Renal cortical epithelial cell (primary cell): ENCODE measurements around the gene SERPINB13. TPM values are rescaled to one million over a fixed set of nuclear protein-coding genes. Genes with fewer than 3 reads are reported as not detected.

ENCODE experiments used
- DNase-seq: peaks from one replicate; pipeline ENCODE4 v3.0.0-alpha.2; 2011; ENCODE audit warnings: low read depth
- total RNA-seq: library from RNA; depleted of rRNA; stranded (reverse); fragments of >200 nt; gene quantifications from 2 replicates; pipeline ENCODE4 v1.2.3, GENCODE V29; 2014

Gene SERPINB13, protein sequence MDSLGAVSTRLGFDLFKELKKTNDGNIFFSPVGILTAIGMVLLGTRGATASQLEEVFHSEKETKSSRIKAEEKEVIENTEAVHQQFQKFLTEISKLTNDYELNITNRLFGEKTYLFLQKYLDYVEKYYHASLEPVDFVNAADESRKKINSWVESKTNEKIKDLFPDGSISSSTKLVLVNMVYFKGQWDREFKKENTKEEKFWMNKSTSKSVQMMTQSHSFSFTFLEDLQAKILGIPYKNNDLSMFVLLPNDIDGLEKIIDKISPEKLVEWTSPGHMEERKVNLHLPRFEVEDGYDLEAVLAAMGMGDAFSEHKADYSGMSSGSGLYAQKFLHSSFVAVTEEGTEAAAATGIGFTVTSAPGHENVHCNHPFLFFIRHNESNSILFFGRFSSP
- total RNA-seq: not detected in 2 replicates

GRCh38 chr18:63586966-63587365 is at the start of gene SERPINB13:
SERPINB13 (plus strand) TSS chr18:63587343; CDS start chr18:63588668, 1,325 bp downstream.
- no peak for DNase-seq

DNA sequence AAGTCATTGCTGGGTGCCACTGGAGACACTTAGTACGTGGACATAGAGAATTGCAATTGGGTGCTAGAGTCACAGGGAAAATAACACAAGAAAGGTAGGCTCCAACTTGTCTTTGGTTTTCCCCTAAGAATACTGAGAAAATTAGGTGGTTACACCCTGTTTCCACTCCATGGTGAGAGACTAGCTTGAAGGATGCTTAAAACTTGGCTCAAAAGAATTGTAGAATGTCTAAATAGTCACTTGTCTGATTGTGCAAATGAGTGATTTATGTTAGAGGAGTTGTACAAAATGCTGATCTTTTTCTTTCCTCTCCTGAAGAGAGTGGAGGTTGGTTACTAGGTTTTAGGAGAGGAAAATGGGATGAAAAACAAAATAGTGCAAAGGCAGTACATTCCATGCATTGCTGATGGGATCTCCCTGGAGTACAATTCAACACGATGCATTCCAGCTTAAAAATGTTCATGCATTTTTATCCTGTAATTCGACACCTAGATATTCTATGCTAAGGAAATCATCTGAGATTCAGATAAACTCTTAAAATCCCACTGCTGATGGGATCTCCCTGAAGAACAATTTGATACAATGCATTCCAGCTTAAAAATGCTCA is 47.1 kb upstream of the SERPINB13 start:
- peak; percentile 29 for DNase-seq

GRCh38 chr18:63542069-63542468 is 45.1 kb upstream of the SERPINB13 start, which contains the start of gene SERPINB12:
SERPINB12 (plus strand) TSS chr18:63542369; CDS start chr18:63556160, 13,791 bp downstream.
- DNase-seq: no peak

DNA sequence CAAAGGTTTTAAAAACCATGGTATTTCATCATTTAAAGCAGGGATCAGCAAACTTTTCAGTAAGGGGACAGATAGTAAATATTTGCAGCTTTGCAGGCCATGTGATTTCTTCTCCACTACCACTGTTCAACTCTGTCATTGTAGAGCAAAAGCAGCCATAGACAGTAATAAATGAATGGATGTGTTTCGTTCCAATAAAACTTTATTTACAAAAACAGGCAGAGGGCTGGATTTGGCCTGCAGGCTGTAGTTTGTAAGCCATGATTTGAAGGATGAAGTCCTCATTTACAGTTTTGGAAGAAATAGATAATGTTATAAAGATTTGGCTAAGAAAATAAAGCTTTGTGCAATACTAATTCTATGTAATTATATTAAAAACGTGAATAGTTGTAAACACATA is 43.1 kb upstream of the SERPINB13 start:
- no peak for DNase-seq

DNA sequence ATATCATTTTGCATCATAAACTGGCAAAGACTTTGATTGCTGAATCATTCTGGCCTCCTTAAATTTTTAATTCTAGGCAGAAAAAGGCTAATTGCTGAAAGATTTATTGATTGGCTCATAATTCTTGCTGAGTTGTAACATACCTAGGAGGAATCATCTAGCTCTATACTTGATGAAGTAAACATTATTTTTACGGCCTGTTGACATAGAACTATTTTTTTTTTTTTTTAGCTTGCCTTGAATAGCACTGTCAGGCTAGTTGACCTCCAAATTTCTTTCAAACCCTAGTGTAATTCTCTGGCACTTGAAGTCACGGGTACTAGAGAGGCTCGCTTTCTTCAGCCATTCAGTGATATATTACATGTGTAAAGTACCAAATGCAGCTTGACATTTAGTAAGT is 42.1 kb upstream of the SERPINB13 start:
- DNase-seq: no peak

DNA sequence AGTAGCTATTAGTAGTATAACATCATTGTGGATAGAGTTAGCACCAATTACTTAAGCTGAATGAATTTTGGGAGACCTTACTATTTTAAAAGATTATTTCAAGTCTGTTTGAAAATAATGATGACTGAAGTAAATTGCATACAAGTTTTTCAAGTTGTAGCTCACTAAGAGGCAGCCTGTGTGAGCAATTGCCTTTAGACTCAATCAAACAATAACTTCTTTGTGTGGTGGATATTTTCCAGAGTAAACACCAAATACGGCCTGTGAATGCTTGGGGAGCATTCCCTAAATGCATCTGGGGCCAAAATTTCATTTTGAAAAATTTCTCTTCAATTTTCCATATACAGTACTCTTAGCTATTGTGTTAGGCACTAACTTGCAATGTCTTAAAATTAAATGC is 37.1 kb upstream of the SERPINB13 start:
- DNase-seq: no peak

GRCh38 chr18:63551769-63552168 is 35.4 kb upstream of the SERPINB13 start:
- no peak for DNase-seq

GRCh38 chr18:63552581-63552980 is 34.6 kb upstream of the SERPINB13 start:
- no peak for DNase-seq

DNA sequence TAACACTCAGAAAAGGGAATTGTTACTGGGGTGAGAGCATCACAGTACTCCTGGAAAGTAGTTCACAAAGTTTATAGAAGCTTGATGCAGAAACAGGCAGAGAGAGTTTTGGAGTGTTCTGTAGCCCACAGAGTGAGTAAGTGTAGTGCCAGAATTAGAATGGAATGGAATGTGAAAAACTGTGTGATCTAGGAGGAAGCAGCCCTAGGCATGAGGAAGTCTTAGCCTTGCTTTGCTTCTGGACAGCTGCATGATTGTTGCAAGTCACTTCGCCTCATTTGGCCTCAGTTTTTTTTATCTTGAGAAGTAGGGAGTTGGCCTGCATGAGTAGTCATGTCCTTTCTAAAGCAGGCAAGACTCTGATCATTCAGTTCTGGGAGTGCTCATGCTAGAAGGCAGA is 34.1 kb upstream of the SERPINB13 start:
- peak; percentile 90 for DNase-seq

GRCh38 chr18:63559567-63560491 is 27.3 kb upstream of the SERPINB13 start:
- DNase-seq: no peak

GRCh38 chr18:63562284-63562683 is 24.9 kb upstream of the SERPINB13 start:
- no peak for DNase-seq

DNA sequence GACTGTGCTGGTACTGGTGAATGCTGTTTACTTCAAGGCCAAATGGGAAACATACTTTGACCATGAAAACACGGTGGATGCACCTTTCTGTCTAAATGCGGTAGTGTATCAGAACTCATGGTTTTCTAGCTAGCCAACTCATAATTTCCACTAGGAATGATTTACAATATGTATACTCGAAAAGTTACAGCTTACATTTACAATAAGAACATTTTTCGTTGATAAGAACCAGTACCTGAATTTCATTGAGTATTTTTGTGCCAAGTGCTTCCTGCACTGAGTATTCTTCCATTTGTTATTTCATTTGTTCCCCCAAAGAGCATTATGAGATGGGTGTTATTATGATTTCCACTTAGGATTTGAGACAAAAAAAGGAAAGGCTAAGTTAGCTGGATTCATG is 23.1 kb upstream of the SERPINB13 start:
- no peak for DNase-seq

DNA sequence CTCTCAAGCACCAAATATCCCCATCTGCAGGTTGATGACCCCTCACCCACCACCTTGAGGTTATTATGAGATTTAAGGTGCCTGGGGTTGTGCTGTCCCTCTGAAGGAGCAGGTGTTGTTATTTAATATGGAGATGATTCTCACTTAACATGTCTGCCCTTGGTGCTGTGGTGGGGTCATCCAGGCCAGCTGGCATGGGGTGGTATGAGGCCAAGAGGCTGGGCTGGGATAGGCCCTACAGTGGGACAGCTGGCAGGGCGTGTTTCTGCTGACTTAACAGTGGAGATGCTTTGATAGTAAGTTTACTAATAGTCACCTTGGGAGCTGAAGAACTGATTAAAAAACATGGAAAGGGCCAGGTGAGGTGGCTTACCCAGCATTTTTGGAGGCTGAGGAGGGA is 22.6 kb upstream of the SERPINB13 start:
- DNase-seq: no peak

- DNase-seq: no peak
These were observed 19.9 kb upstream of the SERPINB13 start for GRCh38 chr18:63567276-63567675.

- DNase-seq: no peak
These were observed 19.3 kb upstream of the SERPINB13 start for GRCh38 chr18:63567825-63568224.

- no peak for DNase-seq
These were observed 16.4 kb upstream of the SERPINB13 start for GRCh38 chr18:63570721-63571120.

GRCh38 chr18:63575681-63576080 is 11.5 kb upstream of the SERPINB13 start:
- no peak for DNase-seq

GRCh38 chr18:63578357-63578958 is 8.7 kb upstream of the SERPINB13 start:
- peak; percentile 40 for DNase-seq

- no peak for DNase-seq
These were observed 7.5 kb upstream of the SERPINB13 start for GRCh38 chr18:63579616-63580015.

DNA sequence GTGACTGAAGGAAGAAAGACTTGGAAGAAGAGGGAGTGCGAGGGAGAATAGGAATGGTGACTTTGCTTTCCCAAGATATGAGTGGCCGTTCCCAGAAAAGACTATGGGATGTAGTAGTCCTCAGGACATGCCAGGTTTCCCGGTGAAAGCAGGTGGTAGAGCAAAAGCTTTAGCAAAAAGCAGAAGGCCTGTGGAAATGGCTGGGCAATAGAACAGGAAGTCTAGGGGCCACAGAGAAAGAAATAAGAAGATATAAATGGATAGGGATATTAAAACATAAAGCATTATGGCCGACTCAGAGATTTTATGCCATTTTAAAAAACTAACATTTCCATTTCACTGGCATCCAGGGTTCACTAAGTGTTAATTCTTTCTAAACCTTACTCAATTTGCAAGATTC is 1.2 kb upstream of the SERPINB13 start:
- DNase-seq: no peak

DNA sequence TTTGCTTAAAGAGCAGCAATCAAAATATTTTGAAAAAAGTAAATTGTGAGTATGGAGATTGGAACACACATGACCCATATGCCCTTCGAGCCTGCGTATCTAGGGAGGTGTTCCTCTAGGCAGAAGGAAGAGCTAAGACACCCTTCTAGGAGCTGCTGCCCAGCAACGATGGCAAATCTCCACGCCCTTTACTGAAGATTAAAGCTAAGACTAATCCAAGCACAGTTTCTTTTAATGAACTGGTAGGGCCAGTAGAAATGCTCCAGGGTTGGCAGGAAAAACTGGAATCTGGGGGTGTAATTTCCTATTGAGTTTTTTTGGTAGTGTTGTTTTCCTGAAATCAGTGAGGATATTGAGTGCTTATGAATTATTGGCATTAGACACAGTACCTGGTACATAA is 712 bp upstream of the SERPINB13 start:
- no peak for DNase-seq

- peak; percentile 3 for DNase-seq
These were observed 1.8 kb downstream of the SERPINB13 start for GRCh38 chr18:63588909-63589308.
